GM23338 (cell line): ENCODE results near the gene KCNN3. TPM values are rescaled to one million over a fixed set of nuclear protein-coding genes. Genes with fewer than 3 reads are reported as not detected.

ENCODE experiments used
- ATAC-seq: fragments of 200-7000 bp; cut with Tn5 transposase; 3 replicates; pipeline ENCODE4 v1.9.1; 2020
- DNase-seq: peaks from one replicate; pipeline ENCODE4 v3.0.0-alpha.2; 2015; ENCODE audit warnings: low spot score
- H2AFZ ChIP-seq: fragments of 200-600 bp; sonication (generic); 2 replicates; pipeline ENCODE4 v1.8.0; 2016; ENCODE audit warnings: antibody characterized with exemption, mild to moderate bottlenecking, moderate library complexity
- H3F3A ChIP-seq: fragments of 200-600 bp; sonication (generic); replicated peaks from 2 replicates; pipeline ENCODE4 v1.8.0; 2017; ENCODE audit warnings: antibody characterized with exemption, mixed run types, low read depth
- H3K27ac ChIP-seq: fragments of 200-600 bp; sonication (generic); 2 replicates; pipeline ENCODE4 v1.6.1; 2016; ENCODE audit warnings: low read depth
- H3K27me3 ChIP-seq: fragments of 200-600 bp; sonication (generic); 2 replicates; pipeline ENCODE4 v1.8.0; 2016; ENCODE audit warnings: mild to moderate bottlenecking, mixed run types, moderate library complexity; ENCODE audit not compliant: insufficient read depth
- H3K36me3 ChIP-seq: fragments of 200-600 bp; sonication (generic); 2 replicates; pipeline ENCODE4 v1.8.0; 2016; ENCODE audit warnings: mild to moderate bottlenecking; ENCODE audit not compliant: insufficient read depth
- H3K4me1 ChIP-seq: fragments of 200-600 bp; sonication (generic); 2 replicates; pipeline ENCODE4 v1.8.0; 2016; ENCODE audit warnings: mild to moderate bottlenecking, moderate library complexity; ENCODE audit not compliant: insufficient read depth
- H3K4me2 ChIP-seq: fragments of 200-600 bp; sonication (generic); 2 replicates; pipeline ENCODE4 v1.7.1; 2017; ENCODE audit warnings: mixed run types
- H3K4me3 ChIP-seq: fragments of 200-600 bp; sonication (generic); 2 replicates; pipeline ENCODE4 v1.6.1; 2016; ENCODE audit warnings: mixed run types
- H3K79me2 ChIP-seq: fragments of 200-600 bp; sonication (generic); replicated peaks from 2 replicates; pipeline ENCODE4 v1.8.0; 2017; ENCODE audit warnings: mild to moderate bottlenecking; ENCODE audit not compliant: insufficient read depth
- H3K9me2 ChIP-seq: fragments of 200-600 bp; sonication (generic); 2 replicates; pipeline ENCODE4 v1.8.0; 2017; ENCODE audit not compliant: insufficient read depth
- H4K20me1 ChIP-seq: fragments of 200-600 bp; sonication (generic); replicated peaks from 2 replicates; pipeline ENCODE4 v1.8.0; 2017; ENCODE audit warnings: mild to moderate bottlenecking; ENCODE audit not compliant: insufficient read depth
- H3K27ac Mint-ChIP-seq: 2 replicates; pipeline ENCODE4 v1.8.0; 2020; ENCODE audit warnings: inconsistent platforms, mild to moderate bottlenecking, moderate library complexity, mixed read lengths
- H3K27me3 Mint-ChIP-seq: 3 replicates; pipeline ENCODE4 v1.8.0; 2022; ENCODE audit warnings: low read depth, mild to moderate bottlenecking, moderate library complexity, mixed read lengths, inconsistent platforms; ENCODE audit not compliant: insufficient read depth, poor library complexity
- H3K36me3 Mint-ChIP-seq: 3 replicates; pipeline ENCODE4 v1.8.0; 2021; ENCODE audit warnings: low read depth, mild to moderate bottlenecking, inconsistent platforms, moderate library complexity, mixed read lengths
- H3K4me1 Mint-ChIP-seq: 3 replicates; pipeline ENCODE4 v1.8.0; 2020; ENCODE audit warnings: mild to moderate bottlenecking, inconsistent platforms, mixed read lengths
- H3K4me3 Mint-ChIP-seq: 3 replicates; pipeline ENCODE4 v1.8.0; 2021; ENCODE audit warnings: moderate library complexity, mild to moderate bottlenecking, inconsistent platforms, mixed read lengths
- H3K9me3 Mint-ChIP-seq: 3 replicates; pipeline ENCODE4 v1.8.0; 2020; ENCODE audit warnings: moderate library complexity, mild to moderate bottlenecking, inconsistent platforms, mixed read lengths
- CREB1 ChIP-seq: fragments of 250-450 bp; sonication (Bioruptor Pico); IDR thresholded peaks from 2 replicates; pipeline ENCODE4 v1.5.0; 2020; ENCODE audit warnings: low read depth, mild to moderate bottlenecking, moderate library complexity
- CTCF ChIP-seq, 2 experiments: fragments of 200-600 bp in 1 of 2; sonication (generic) in 1 of 2; conservative IDR thresholded peaks; 2 replicates each; pipeline versions ENCODE4 v1.5.1 to v1.6.1; 2016 to 2017; ENCODE audit warnings: antibody characterized with exemption in 2 of 2, low read depth in 2 of 2, mild to moderate bottlenecking in 2 of 2, moderate library complexity in 1 of 2
- EZH2 ChIP-seq: fragments of 200-600 bp; sonication (generic); IDR thresholded peaks from one replicate; pipeline ENCODE4 v1.8.0; 2017; ENCODE audit warnings: antibody characterized with exemption, mild to moderate bottlenecking, low read depth; ENCODE audit not compliant: unreplicated experiment
- EZH2phosphoT487 ChIP-seq: fragments of 200-600 bp; sonication (generic); IDR thresholded peaks from one replicate; pipeline ENCODE4 v1.8.1; 2018; ENCODE audit warnings: antibody characterized with exemption; ENCODE audit not compliant: unreplicated experiment
- JUNB ChIP-seq: IDR thresholded peaks from one replicate; pipeline ENCODE4 v1.6.1; 2016; ENCODE audit warnings: antibody characterized with exemption; ENCODE audit not compliant: unreplicated experiment
- NANOG ChIP-seq: IDR thresholded peaks from 2 replicates; pipeline ENCODE4 v1.6.1; 2016; ENCODE audit warnings: antibody characterized with exemption, borderline replicate concordance
- POLR2AphosphoS5 ChIP-seq: IDR thresholded peaks from 2 replicates; pipeline ENCODE4 v1.6.1; 2016; ENCODE audit warnings: antibody characterized with exemption, low read depth
- STAT1 ChIP-seq: IDR thresholded peaks from one replicate; pipeline ENCODE4 v1.6.1; 2016; ENCODE audit warnings: antibody characterized with exemption; ENCODE audit not compliant: unreplicated experiment
- ZNF114 ChIP-seq: fragments of 250-450 bp; sonication (Bioruptor Pico); IDR thresholded peaks from 2 replicates; pipeline ENCODE4 v1.5.0; 2020; ENCODE audit warnings: mild to moderate bottlenecking, moderate library complexity
- ZNF331 ChIP-seq: fragments of 250-450 bp; sonication (Bioruptor Pico); IDR thresholded peaks from 2 replicates; pipeline ENCODE4 v1.5.0; 2020; ENCODE audit warnings: low read depth, mild to moderate bottlenecking, moderate library complexity
- polyA plus RNA-seq: library from polyadenylated mRNA; unstranded; fragments of >200 nt; fragmentation: Nextera tagmentation; extraction: Ambion mirVana; gene quantifications from 2 replicates; pipeline ENCODE4 v1.2.1, GENCODE V29; 2016
- total RNA-seq: library from RNA; depleted of rRNA; stranded (reverse); fragments of >200 nt; shearing (Covaris generic); gene quantifications from 2 replicates; pipeline ENCODE4 v1.2.3, GENCODE V29; 2014
- TF ChIP-seq, protein P1 (sequence below): IDR thresholded peaks from 2 replicates; pipeline ENCODE4 v1.6.1; 2016; ENCODE audit warnings: antibody characterized with exemption
- TF ChIP-seq, protein P2 (sequence below): IDR thresholded peaks from one replicate; pipeline ENCODE4 v1.6.1; 2018; ENCODE audit warnings: antibody characterized with exemption; ENCODE audit not compliant: unreplicated experiment

The KCNN3 gene
- total and polyA plus RNA-seq, 2 experiments from 2014 or later: 1.9 to 3.0 TPM

DNA sequence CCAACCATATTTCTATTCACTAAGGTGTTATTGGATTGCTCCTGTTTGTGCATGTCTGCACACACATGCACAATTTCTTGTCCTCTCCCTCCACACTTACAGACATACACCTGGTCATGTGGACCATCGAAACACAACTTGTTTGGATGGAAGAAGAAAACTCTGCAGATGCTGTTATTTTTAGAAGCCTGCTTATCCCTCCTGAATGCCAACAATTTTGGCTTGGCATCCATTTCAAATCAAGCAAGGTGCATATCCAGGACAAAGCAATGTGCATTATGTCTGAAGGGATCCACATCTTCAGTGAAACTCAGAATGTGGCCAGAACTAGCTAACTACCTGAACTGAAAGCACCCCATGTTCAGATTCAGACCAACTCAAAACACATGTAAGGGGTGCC, 163.2 kb downstream of the KCNN3 start:
- H3K27ac ChIP-seq: no peak overlapping the region
- no peaks in the 10 kb centered on the region for H3K4me1 ChIP-seq
- no peak overlapping the region for H3K4me3 ChIP-seq
- DNase-seq: no peak
- ATAC-seq: no peak
- TF ChIP-seq, protein P1, sequence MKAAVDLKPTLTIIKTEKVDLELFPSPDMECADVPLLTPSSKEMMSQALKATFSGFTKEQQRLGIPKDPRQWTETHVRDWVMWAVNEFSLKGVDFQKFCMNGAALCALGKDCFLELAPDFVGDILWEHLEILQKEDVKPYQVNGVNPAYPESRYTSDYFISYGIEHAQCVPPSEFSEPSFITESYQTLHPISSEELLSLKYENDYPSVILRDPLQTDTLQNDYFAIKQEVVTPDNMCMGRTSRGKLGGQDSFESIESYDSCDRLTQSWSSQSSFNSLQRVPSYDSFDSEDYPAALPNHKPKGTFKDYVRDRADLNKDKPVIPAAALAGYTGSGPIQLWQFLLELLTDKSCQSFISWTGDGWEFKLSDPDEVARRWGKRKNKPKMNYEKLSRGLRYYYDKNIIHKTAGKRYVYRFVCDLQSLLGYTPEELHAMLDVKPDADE: no peak
- TF ChIP-seq, protein P2, sequence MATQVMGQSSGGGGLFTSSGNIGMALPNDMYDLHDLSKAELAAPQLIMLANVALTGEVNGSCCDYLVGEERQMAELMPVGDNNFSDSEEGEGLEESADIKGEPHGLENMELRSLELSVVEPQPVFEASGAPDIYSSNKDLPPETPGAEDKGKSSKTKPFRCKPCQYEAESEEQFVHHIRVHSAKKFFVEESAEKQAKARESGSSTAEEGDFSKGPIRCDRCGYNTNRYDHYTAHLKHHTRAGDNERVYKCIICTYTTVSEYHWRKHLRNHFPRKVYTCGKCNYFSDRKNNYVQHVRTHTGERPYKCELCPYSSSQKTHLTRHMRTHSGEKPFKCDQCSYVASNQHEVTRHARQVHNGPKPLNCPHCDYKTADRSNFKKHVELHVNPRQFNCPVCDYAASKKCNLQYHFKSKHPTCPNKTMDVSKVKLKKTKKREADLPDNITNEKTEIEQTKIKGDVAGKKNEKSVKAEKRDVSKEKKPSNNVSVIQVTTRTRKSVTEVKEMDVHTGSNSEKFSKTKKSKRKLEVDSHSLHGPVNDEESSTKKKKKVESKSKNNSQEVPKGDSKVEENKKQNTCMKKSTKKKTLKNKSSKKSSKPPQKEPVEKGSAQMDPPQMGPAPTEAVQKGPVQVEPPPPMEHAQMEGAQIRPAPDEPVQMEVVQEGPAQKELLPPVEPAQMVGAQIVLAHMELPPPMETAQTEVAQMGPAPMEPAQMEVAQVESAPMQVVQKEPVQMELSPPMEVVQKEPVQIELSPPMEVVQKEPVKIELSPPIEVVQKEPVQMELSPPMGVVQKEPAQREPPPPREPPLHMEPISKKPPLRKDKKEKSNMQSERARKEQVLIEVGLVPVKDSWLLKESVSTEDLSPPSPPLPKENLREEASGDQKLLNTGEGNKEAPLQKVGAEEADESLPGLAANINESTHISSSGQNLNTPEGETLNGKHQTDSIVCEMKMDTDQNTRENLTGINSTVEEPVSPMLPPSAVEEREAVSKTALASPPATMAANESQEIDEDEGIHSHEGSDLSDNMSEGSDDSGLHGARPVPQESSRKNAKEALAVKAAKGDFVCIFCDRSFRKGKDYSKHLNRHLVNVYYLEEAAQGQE: no peak
- H3K9me3 Mint-ChIP-seq: no peaks in the 10 kb centered on the region
- H3K4me1 Mint-ChIP-seq: peaks cover 5% of the 10 kb centered on the region; the same call in 2 of the 3 replicates
- H3K27me3 Mint-ChIP-seq: no peaks in the 10 kb centered on the region
- no peaks in the 10 kb centered on the region for H3K9me2 ChIP-seq
- H4K20me1 ChIP-seq: no peaks in the 10 kb centered on the region
- H2AFZ ChIP-seq: no peak overlapping the region
- H3K36me3 Mint-ChIP-seq: no peaks in the 10 kb centered on the region
- no peaks in the 10 kb centered on the region for H3F3A ChIP-seq
- no peaks in the 10 kb centered on the region for H3K27me3 ChIP-seq
- H3K79me2 ChIP-seq: no peaks in the 10 kb centered on the region
- no peak overlapping the region for H3K27ac Mint-ChIP-seq
- no peak overlapping the region for H3K4me3 Mint-ChIP-seq
- H3K36me3 ChIP-seq: no peaks in the 10 kb centered on the region
- H3K4me2 ChIP-seq: no peak overlapping the region

- H3K27me3 ChIP-seq: no peaks in the 10 kb centered on the region
- H3K4me1 Mint-ChIP-seq: peaks cover 5% of the 10 kb centered on the region; the same call in 2 of the 3 replicates
- H2AFZ ChIP-seq: no peak overlapping the region
- H3K36me3 ChIP-seq: no peaks in the 10 kb centered on the region
- no peaks in the 10 kb centered on the region for H3K79me2 ChIP-seq
- ATAC-seq (no peak), DNase-seq (no peak)
- H3K4me2 ChIP-seq: no peak overlapping the region
- H3K27ac Mint-ChIP-seq: no peak overlapping the region
- H4K20me1 ChIP-seq: no peaks in the 10 kb centered on the region
- no peak overlapping the region for H3K4me3 ChIP-seq
- H3K9me3 Mint-ChIP-seq: no peaks in the 10 kb centered on the region
- H3K36me3 Mint-ChIP-seq: no peaks in the 10 kb centered on the region
- H3K9me2 ChIP-seq: no peaks in the 10 kb centered on the region
- H3K4me1 ChIP-seq: no peaks in the 10 kb centered on the region
- H3K27ac ChIP-seq: no peak overlapping the region
- no peaks in the 10 kb centered on the region for H3K27me3 Mint-ChIP-seq
- no peak overlapping the region for H3K4me3 Mint-ChIP-seq
- H3F3A ChIP-seq: no peaks in the 10 kb centered on the region
- TF ChIP-seq ZNF331 (CRISPR knock-in tag) (no peak), CTCF (conservative IDR thresholded peaks at IDR 0.05; ENCODE audit: low read depth in 2 of 2) (no peak), CREB1 (CRISPR knock-in tag) (no peak), POLR2AphosphoS5 (no peak), STAT1 (no peak), ZNF114 (CRISPR knock-in tag) (no peak), EZH2phosphoT487 (no peak), EZH2 (no peak), JUNB (no peak), NANOG (no peak)
- TF ChIP-seq, protein P2: no peak
- TF ChIP-seq, protein P1: no peak
These were observed 164.5 kb downstream of the KCNN3 start for GRCh38 chr1:154705544-154705943.
